ENCODE data around the gene EBPL.
A peak's percentile ranks its signal among the peaks of the same experiment; 100 is the strongest.
"Not testable (repeated sequence)": the region's sequence is repeated elsewhere in the genome, so short reads cannot be mapped to it uniquely, and the experiment has no call there.

EBPL gene

DNA sequence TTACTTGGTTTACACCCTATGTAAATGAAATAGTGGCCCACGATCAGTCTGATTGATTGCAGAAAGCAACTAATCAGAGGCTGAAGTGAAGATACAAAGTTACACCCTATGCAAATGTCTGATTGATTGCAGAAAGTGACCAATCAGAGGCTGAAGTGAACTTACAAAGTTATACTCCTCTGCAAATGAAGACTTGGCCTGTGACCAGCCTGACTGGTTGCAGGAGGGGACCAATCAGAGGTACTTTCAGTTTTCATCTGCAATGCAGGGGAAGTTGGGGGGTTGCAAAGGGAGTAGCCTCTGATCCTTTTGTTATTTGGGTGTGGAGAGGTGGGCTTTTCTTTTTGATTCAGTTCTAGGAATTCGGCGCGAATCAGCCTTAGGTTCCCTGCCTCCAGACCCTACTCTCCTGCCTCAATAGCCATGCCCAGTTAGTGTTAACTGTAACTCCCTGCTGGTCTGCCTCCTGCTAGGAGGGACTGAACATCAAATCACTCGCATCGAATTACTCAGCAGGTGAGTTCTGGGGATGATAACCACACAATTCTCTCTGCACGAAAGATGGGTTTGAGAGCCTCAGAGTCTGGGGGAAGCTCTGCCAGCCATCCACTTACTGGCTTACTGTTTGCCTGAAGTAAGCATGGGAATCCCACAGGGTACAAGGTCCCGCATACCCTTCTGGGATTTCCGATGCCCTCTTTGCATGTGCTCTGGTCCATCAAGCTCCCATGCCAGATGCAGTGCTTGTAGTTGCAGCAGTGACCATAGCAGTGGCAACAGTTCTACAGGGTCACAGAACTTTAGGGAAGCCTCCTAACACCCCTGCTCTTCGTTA, 55.5 kb downstream of the EBPL start:
- no peak for DNase-seq (ENCODE audit: low read depth)

- DNase-seq (ENCODE audit: low read depth), result no peak
Measured at GRCh38 chr13:49633710-49634109, 57.6 kb downstream of the EBPL start.

- no peak for DNase-seq (ENCODE audit: low read depth)
Measured at GRCh38 chr13:49632156-49632555, 59.1 kb downstream of the EBPL start.

- DNase-seq (ENCODE audit: low read depth), result no peak
Measured at GRCh38 chr13:49630580-49630979, 60.7 kb downstream of the EBPL start.

DNA sequence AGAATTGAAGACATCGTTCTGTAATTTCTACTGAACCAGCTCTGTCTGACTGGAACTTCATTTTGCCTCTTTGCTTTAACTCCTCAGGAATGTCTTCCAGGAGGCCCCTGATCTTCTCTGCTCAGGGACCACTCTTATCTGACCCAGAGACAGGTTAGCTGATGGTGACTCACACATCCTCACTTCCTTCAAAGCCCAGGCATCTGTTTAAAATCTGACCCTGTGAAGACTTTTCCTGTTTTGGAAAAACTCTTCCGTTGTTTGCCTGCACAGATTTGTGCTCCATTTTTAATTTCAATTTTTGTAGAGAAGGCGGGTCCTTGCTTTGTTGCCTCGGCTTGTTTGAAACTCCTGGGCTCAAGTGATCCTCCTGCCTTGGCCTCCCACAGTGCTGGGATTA, 61.3 kb downstream of the EBPL start:
- no peak for DNase-seq (ENCODE audit: low read depth)

DNA sequence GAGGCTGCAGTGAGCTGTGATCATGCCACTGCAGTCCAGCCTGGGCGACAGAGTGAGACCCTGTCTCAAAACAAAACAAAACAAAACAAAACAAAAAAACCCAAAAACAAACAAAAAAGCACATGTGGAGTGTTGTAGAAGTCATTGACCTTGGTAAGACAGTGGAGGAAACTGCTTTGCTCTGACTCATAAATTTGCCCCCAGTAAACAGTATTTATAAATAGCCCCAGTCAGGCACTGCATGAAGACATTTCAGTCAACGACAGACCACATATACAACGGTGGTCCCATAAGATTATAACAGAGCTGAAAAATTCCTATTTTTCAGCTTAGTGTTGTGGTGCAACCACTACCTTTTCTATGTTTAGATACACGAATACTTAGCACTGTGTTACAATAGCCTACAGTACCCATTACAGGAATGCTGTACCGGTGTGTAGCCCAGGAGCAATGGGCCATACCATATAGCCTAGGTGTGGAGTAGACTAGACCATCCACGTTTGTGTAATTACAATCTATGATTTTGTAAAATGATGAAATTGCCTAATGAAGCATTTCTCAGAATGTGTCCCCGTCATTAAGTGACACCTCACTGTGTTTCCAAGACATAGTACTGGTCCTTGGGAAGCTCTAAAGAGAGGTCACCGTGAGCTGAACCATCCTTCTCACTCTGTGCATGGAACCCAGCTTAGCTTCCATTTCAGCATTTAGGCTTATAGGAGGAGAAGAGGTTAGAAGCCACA, 61.9 kb downstream of the EBPL start:
- no peak for DNase-seq (ENCODE audit: low read depth)

DNA sequence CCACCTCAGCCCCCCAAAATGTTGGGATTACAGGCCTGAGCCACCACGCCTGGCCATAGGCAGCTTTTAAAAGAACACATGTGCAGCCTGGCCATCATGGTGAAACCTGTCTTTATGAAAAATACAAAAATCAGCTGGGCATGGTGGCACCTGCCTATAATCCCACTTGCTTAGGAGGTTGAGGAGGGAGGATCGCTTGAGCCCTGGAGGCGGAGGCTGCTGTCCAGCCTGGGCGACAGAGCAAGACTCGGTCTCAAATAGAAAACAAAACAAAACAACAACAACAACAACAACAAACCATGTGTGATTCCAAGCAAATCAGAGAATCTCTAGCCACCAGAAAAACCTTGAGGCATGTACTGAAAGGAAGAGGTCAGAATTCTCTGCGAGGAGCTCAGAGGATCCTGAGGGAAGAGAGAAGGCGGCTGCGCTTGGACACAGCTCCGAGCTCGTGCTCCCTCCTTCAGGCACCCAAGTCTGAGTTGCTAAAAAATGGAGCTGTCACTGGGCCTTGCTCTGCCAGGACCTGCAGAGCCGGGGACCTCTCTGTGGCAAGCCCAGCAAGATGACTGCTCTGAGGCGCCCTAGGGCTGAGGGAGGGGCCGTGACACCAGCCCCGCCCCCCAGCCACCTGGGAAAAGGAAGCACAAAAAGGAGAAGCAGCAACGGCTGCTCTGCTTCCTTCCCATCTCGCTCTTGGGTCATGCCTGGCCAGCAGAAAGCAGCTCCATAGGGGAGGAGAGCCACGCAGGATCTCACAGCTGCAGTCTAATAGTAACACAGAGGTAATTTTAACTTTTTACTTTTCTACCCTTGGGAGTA, 63.2 kb downstream of the EBPL start, which contains the start of gene ARL11:
TSS of gene ARL11 (plus strand) at position 677 of the 822 bp plus-strand sequence. CDS start 1,941 bp downstream, outside the sequence.
- DNase-seq (ENCODE audit: low read depth), result peak; percentile 62

DNA sequence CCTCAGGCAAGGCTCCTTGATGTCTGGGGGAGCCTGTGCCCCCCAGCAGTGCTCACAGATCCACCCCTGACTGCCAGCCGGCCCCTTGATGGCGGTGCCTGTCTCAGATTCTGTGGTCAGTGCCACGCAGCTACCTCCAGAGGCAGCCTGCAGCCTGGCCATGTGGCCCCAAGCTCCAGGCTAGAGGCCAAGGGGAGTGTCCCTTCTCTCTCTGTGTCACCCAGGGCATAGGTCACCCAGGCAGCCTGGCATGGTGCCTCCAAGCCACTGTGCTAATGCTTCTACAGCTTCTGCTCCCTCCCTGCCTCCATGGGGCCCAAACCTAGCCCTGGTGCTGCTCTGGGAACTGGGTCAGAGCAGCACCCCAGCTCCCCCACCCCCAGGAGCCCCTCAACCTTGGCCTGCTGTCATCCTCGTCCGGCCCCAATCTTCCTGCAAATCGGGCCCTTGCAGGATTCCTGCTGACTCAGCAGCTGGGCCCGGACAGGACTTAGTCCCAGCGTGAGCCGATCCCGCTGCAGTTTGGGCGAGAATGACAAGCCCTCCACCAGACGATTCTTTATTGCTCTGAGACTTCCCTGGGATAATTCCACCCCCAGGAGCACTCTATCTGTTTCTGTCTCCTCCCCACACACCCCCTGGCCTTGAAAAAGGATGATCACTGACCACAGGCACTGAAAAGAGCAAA, 65.8 kb downstream of the EBPL start:
- no peak for DNase-seq (ENCODE audit: low read depth)

GRCh38 chr13:49624229-49624628, 67.1 kb downstream of the EBPL start:
- DNase-seq (ENCODE audit: low read depth), result no peak

DNA sequence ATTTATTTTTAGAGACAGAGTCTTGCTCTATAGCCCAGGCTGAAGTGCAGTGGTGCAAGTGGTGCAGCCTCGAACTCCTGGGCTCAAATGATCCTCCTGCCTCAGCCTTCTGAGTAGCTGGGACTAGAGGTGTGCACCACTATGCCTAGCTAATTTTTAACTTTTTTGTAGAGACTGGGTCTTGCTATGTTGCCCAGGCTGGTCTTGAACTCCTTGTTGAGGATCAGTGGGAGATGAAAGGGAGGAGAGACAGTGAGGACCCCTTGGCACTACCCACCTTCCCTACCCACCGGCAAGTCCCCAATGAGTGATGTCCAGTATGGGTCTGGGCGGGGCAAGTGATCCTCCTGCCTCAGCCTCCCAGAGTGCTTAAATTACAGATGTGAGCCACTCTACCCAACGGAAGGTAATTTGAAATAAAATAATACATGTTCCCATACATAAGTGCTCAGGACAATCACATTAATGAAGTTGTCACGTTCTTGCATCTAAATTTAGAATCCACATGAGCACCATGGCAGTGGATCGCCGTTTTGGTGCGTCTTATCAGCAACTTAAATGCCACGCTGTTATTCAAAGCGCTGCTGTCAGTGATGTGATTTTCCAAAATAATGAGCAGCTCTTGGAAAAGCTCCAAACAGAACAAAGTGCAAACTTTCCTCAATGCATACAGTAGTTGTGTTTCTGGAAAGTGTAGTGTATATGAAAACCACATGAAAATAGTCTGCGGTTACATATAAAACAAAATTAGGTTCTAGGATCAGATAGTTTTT, 68.9 kb downstream of the EBPL start:
- DNase-seq (ENCODE audit: low read depth), result no peak

GRCh38 chr13:49620170-49620621, 71.1 kb downstream of the EBPL start:
- no peak for DNase-seq (ENCODE audit: low read depth)

DNA sequence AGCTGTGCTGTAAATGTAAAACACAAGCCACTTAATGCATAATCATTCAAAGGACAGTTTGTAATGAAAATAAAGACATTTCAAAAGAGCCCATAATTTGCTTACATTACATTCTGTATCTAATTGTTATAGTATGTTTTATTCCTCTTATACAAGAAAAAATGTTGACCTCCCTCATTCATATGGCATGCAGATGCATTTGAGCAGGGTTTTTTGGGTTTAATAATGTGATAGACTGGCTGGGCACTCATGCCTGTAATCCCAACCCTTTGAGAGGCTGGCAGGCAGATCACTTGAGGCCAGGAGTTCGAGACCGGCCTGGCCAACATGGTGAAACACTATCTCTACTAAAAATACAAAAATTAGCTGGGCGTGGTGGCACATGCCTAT, 74.6 kb downstream of the EBPL start:
- no peak for DNase-seq (ENCODE audit: low read depth)

DNA sequence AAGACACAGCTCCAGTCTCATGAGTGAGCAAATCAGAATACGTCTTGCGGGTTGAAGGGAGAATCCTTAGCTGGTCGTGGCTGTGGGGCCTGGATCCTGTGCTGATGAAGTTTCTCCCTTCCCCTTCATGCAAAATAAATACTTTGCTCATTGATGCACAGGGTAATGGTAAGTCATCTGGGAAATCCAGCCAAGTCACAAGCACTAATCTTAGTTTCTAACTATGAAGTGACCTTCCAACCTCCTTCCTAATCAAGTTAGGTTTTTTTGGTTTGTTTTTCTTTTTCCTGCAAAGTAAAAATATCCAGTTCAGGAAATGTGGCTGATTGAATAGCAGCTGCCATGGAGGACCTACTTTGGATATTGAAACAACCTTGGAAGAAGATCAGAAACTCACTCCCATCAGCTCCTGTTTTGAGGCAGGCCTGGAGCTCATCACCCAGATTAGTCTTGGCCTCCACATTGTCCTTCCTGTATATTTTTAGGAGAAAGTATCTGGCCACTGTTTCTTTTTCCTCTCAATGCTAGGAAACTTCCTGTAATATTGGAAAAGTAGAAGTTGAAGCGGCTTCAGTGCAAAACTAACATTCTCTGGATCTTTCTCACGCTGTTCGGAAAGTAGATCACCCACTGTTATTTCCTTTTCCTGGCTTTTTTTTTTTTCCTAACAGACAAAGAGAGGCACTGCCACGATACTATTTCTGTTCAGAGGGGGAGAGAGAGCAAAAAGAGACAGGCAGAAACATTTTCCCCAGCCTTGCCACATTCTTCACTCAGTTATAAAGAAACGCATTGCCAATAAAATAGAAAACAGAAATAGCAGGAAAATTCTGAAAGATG, 75.2 kb downstream of the EBPL start:
- no peak for DNase-seq (ENCODE audit: low read depth)

GRCh38 chr13:49612042-49612441, 79.2 kb downstream of the EBPL start:
- not testable (repeated sequence) for DNase-seq (ENCODE audit: low read depth)
